GM19397 (cell line): ENCODE measurements around the gene ORC3.
"Not testable (repeated sequence)": the region's sequence is repeated elsewhere in the genome, so short reads cannot be mapped to it uniquely, and the experiment has no call there.

Experiments used
- ATAC-seq: cut with Tn5 transposase; IDR thresholded peaks from one replicate; pipeline ENCODE4 v1.9.1; 2021; ENCODE audit warnings: mild to moderate bottlenecking, moderate library complexity; ENCODE audit not compliant: unreplicated experiment

Gene ORC3

GRCh38 chr6:87658516-87658915 is 68.6 kb downstream of the ORC3 start:
- no peak for ATAC-seq

- ATAC-seq = no peak
Measured at GRCh38 chr6:87660226-87660911, 70.4 kb downstream of the ORC3 start.

- no peak for ATAC-seq
Measured at GRCh38 chr6:87661016-87661415, 71.1 kb downstream of the ORC3 start.

GRCh38 chr6:87661503-87661902 is 71.6 kb downstream of the ORC3 start:
- no peak for ATAC-seq

- no peak for ATAC-seq
Measured at GRCh38 chr6:87663434-87663833, 73.5 kb downstream of the ORC3 start.

GRCh38 chr6:87664921-87665485 is 75.1 kb downstream of the ORC3 start:
- no peak for ATAC-seq

GRCh38 chr6:87667032-87667431 is 77.1 kb downstream of the ORC3 start:
- no peak for ATAC-seq

- no peak for ATAC-seq
Measured at GRCh38 chr6:87668013-87668412, 78.1 kb downstream of the ORC3 start.

- no peak for ATAC-seq
Measured at GRCh38 chr6:87669051-87669450, 79.1 kb downstream of the ORC3 start.

GRCh38 chr6:87670707-87671106 is 80.8 kb downstream of the ORC3 start:
- no peak for ATAC-seq

- no peak for ATAC-seq
Measured at GRCh38 chr6:87671555-87672029, 81.7 kb downstream of the ORC3 start.

GRCh38 chr6:87672641-87673040 is 82.7 kb downstream of the ORC3 start:
- no peak for ATAC-seq

GRCh38 chr6:87673237-87673636 is 83.3 kb downstream of the ORC3 start:
- ATAC-seq = no peak

- ATAC-seq = no peak
Measured at GRCh38 chr6:87674290-87674689, 84.4 kb downstream of the ORC3 start.

GRCh38 chr6:87675004-87675681 is 85.2 kb downstream of the ORC3 start:
- no peak for ATAC-seq

- no peak for ATAC-seq
Measured at GRCh38 chr6:87682310-87682709, 92.4 kb downstream of the ORC3 start.

GRCh38 chr6:87683890-87684289 is 94.0 kb downstream of the ORC3 start:
- no peak for ATAC-seq

- no peak for ATAC-seq
Measured at GRCh38 chr6:87684895-87685654, 95.1 kb downstream of the ORC3 start.

GRCh38 chr6:87686636-87687205 is 96.8 kb downstream of the ORC3 start:
- ATAC-seq = not testable (repeated sequence)

GRCh38 chr6:87687296-87687695 is 97.4 kb downstream of the ORC3 start:
- ATAC-seq = no peak

GRCh38 chr6:87687893-87688292 is 98.0 kb downstream of the ORC3 start:
- not testable (repeated sequence) for ATAC-seq
